ENCODE data around the gene ATP11A. TPM values are rescaled to one million over a fixed set of nuclear protein-coding genes. Genes with fewer than 3 reads are reported as not detected.

ATP11A gene
- total RNA-seq, 1 experiment from 2014 or later = 80.4 TPM

- Histone ChIP-seq H3K4me2 (ENCODE audit: low read length) (no peak overlapping the region), H3K4me3 (replicated peaks in 1 of 2; ENCODE audit: low read depth in 1 of 2, low read length in 2 of 2) (no peak overlapping the region), H3K36me3 (ENCODE audit: control insufficient read depth in 1 of 2, insufficient read depth in 2 of 2, low read length in 2 of 2) (no peaks in the 10 kb centered on the region), H3K27me3 (ENCODE audit: insufficient read depth, low read length) (no peaks in the 10 kb centered on the region), H3K4me1 (ENCODE audit: control insufficient read depth in 1 of 2, insufficient read depth in 2 of 2, low read length in 2 of 2) (peaks cover 0 to 8% of the 10 kb centered on the region in 2 experiments; a peak in 2 of 4 replicates), H3K9me3 (ENCODE audit: control insufficient read depth in 1 of 2, insufficient read depth in 1 of 2, low read depth in 1 of 2, low read length in 2 of 2) (no peaks in the 10 kb centered on the region), H4K20me1 (ENCODE audit: insufficient read depth) (no peaks in the 10 kb centered on the region), H3K9me2 (ENCODE audit: insufficient read depth) (no peaks in the 10 kb centered on the region), H3K27ac (ENCODE audit: low read depth, low read length) (no peak overlapping the region), H2AFZ (ENCODE audit: low read depth, low read length, poor library complexity, severe bottlenecking) (no peak overlapping the region), H3K79me2 (ENCODE audit: insufficient read depth, low read length) (no peaks in the 10 kb centered on the region), H3K9ac (ENCODE audit: low read length) (no peak overlapping the region)
- ATAC-seq = no peak
- CTCF ChIA-PET = no interaction called here
- TF ChIP-seq CEBPB (IDR thresholded peaks at IDR 0.05; ENCODE audit: low read depth) (no peak), RAD21 (IDR thresholded peaks at IDR 0.05; ENCODE audit: low read depth) (no peak), SP1 (IDR thresholded peaks at IDR 0.05; ENCODE audit: low read depth) (no peak), EGR1 (IDR thresholded peaks at IDR 0.05; ENCODE audit: low read depth) (no peak), CTCF (IDR thresholded peaks at IDR 0.05 in 2 of 3, conservative IDR thresholded peaks at IDR 0.05 in 1 of 3; ENCODE audit: borderline replicate concordance in 1 of 3, insufficient read depth in 1 of 3, low read depth in 2 of 3, low read length in 2 of 3) (no peak)
- intact Hi-C loops (cut with micrococcal nuclease) = no loop called here
- no TSS peak for BruUV-seq (replicated peaks)
- RAD21 ChIA-PET (ENCODE audit: low non-redundant PET in 1 of 2, low total read pairs in 2 of 2, uncharacterized antibody in 2 of 2, unreplicated experiment in 2 of 2) = no interaction called here
- no peak for DNase-seq (ENCODE audit: low read depth, low spot score)
- POLR2A ChIA-PET = no interaction called here
Measured at GRCh38 chr13:112645327-112645914, 44.4 kb upstream of the ATP11A start.

GRCh38 chr13:112647256-112647655 lies 42.6 kb upstream of the ATP11A start:
- intact Hi-C loops (cut with micrococcal nuclease) = no loop called here
- Histone ChIP-seq H3K9me2 (ENCODE audit: insufficient read depth) (no peaks in the 10 kb centered on the region), H3K9ac (ENCODE audit: low read length) (no peak overlapping the region), H3K27me3 (ENCODE audit: insufficient read depth, low read length) (no peaks in the 10 kb centered on the region), H2AFZ (ENCODE audit: low read depth, low read length, poor library complexity, severe bottlenecking) (no peak overlapping the region), H4K20me1 (ENCODE audit: insufficient read depth) (no peaks in the 10 kb centered on the region), H3K4me1 (ENCODE audit: control insufficient read depth in 1 of 2, insufficient read depth in 2 of 2, low read length in 2 of 2) (no peaks in the 10 kb centered on the region), H3K4me2 (ENCODE audit: low read length) (no peak overlapping the region), H3K9me3 (ENCODE audit: control insufficient read depth in 1 of 2, insufficient read depth in 1 of 2, low read depth in 1 of 2, low read length in 2 of 2) (no peaks in the 10 kb centered on the region), H3K27ac (ENCODE audit: low read depth, low read length) (no peak overlapping the region), H3K36me3 (ENCODE audit: control insufficient read depth in 1 of 2, insufficient read depth in 2 of 2, low read length in 2 of 2) (no peaks in the 10 kb centered on the region), H3K4me3 (replicated peaks in 1 of 2; ENCODE audit: low read depth in 1 of 2, low read length in 2 of 2) (no peak overlapping the region), H3K79me2 (ENCODE audit: insufficient read depth, low read length) (no peaks in the 10 kb centered on the region)
- no TSS peak for BruUV-seq (replicated peaks)
- no peak for TF ChIP-seq RAD21 (IDR thresholded peaks at IDR 0.05; ENCODE audit: low read depth)
- TF ChIP-seq POLR2A (IDR thresholded peaks at IDR 0.05; ENCODE audit: borderline replicate concordance, extremely low read depth, insufficient read depth, insufficient read length) = no peak
- no peak for TF ChIP-seq ZNF274 (IDR thresholded peaks at IDR 0.05; ENCODE audit: low read depth, low read length)
- TF ChIP-seq CTCF (IDR thresholded peaks at IDR 0.05 in 2 of 3, conservative IDR thresholded peaks at IDR 0.05 in 1 of 3; ENCODE audit: borderline replicate concordance in 1 of 3, insufficient read depth in 1 of 3, low read depth in 2 of 3, low read length in 2 of 3) = no peak
- TF ChIP-seq CBX3 (IDR thresholded peaks at IDR 0.05; ENCODE audit: low read depth) = no peak
- no peak for TF ChIP-seq YY1 (IDR thresholded peaks at IDR 0.05; ENCODE audit: extremely low read depth, insufficient replicate concordance, low read depth, low read length)
- no peak for TF ChIP-seq FOSL1 (IDR thresholded peaks at IDR 0.05; ENCODE audit: low read depth)
- no peak for TF ChIP-seq CEBPB (IDR thresholded peaks at IDR 0.05; ENCODE audit: low read depth)
- ChIA-PET POLR2A (no interaction called here), CTCF (no interaction called here), RAD21 (ENCODE audit: low non-redundant PET in 1 of 2, low total read pairs in 2 of 2, uncharacterized antibody in 2 of 2, unreplicated experiment in 2 of 2) (no interaction called here)
- no peak for ATAC-seq
- no peak for DNase-seq (ENCODE audit: low read depth, low spot score)

All from HCT116 (cell line).